Measurements from ENCODE around the gene ADCY2.

DNA sequence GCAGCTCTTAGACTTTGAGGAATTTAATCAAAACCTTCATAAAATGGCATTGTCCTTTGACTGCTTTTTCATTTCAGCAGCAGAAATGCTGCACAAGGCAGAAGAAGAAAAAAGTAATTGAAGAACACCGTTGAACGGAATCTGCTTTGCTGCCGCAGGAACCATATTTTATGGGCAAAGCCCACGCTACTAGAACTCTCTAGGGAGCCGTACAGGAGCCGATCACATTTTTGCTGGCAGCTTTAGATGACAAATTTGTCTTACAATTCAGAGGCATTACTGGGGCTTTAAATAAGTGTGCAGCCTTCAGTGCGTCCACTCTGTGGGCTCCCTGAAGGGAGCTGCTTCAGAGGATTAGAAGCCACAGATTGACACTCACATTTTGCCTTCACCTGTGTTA lies 449.6 kb downstream of the ADCY2 start:
- TF ChIP-seq, protein P1, sequence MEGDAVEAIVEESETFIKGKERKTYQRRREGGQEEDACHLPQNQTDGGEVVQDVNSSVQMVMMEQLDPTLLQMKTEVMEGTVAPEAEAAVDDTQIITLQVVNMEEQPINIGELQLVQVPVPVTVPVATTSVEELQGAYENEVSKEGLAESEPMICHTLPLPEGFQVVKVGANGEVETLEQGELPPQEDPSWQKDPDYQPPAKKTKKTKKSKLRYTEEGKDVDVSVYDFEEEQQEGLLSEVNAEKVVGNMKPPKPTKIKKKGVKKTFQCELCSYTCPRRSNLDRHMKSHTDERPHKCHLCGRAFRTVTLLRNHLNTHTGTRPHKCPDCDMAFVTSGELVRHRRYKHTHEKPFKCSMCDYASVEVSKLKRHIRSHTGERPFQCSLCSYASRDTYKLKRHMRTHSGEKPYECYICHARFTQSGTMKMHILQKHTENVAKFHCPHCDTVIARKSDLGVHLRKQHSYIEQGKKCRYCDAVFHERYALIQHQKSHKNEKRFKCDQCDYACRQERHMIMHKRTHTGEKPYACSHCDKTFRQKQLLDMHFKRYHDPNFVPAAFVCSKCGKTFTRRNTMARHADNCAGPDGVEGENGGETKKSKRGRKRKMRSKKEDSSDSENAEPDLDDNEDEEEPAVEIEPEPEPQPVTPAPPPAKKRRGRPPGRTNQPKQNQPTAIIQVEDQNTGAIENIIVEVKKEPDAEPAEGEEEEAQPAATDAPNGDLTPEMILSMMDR (IDR thresholded peaks at IDR 0.05), result no peak
- TF ChIP-seq POLR2A (IDR thresholded peaks at IDR 0.05), result no peak
